ENCODE data around the gene ADGRE3.

Gene ADGRE3

GRCh38 chr19:14718522-14719116 is 44.0 kb upstream of the ADGRE3 start:
- peaks cover 40% of the 10 kb centered on the region; the same call in 1 of the 2 replicates for H3K9me3 ChIP-seq (ENCODE audit: insufficient read depth, low read depth, low read length)
- H3K27me3 ChIP-seq (ENCODE audit: insufficient read depth, low read length, poor library complexity, severe bottlenecking) = no peaks in the 10 kb centered on the region
- H4K20me1 ChIP-seq (ENCODE audit: insufficient read depth, low read length, poor library complexity, severe bottlenecking) = no peaks in the 10 kb centered on the region
- H3K9me2 ChIP-seq (replicated peaks; ENCODE audit: low read depth, low read length) = no peaks in the 10 kb centered on the region
- H3K4me2 ChIP-seq (ENCODE audit: low read depth, low read length, poor library complexity, severe bottlenecking) = no peak overlapping the region
- peaks cover 16% of the 10 kb centered on the region for H3K36me3 ChIP-seq (ENCODE audit: insufficient read depth, low read length)
- H3K4me3 ChIP-seq (ENCODE audit: low read length, poor library complexity, severe bottlenecking) = no peak overlapping the region
- no peaks in the 10 kb centered on the region for H3K79me2 ChIP-seq (ENCODE audit: insufficient read depth, low read length)
- H3K4me1 ChIP-seq (ENCODE audit: insufficient read depth, low read length, poor library complexity, severe bottlenecking) = no peaks in the 10 kb centered on the region
- H2AFZ ChIP-seq (ENCODE audit: low read length) = no peak overlapping the region
- TF ChIP-seq EZH2phosphoT487 (IDR thresholded peaks at IDR 0.05; ENCODE audit: borderline replicate concordance) (no peak), CTCF (conservative IDR thresholded peaks at IDR 0.05; ENCODE audit: low read length) (no peak)
- H3F3A ChIP-seq (ENCODE audit: low read depth) = no peaks in the 10 kb centered on the region
- no peak overlapping the region for H3K9ac ChIP-seq (ENCODE audit: low read depth, low read length, poor library complexity, severe bottlenecking)

GRCh38 chr19:14715841-14716240 is 41.2 kb upstream of the ADGRE3 start:
- Histone ChIP-seq H3F3A (ENCODE audit: low read depth) (no peaks in the 10 kb centered on the region), H3K79me2 (ENCODE audit: insufficient read depth, low read length) (no peaks in the 10 kb centered on the region), H3K27me3 (ENCODE audit: insufficient read depth, low read length, poor library complexity, severe bottlenecking) (no peaks in the 10 kb centered on the region), H3K9ac (ENCODE audit: low read depth, low read length, poor library complexity, severe bottlenecking) (no peak overlapping the region), H3K9me3 (ENCODE audit: insufficient read depth, low read depth, low read length) (peaks cover 35% of the 10 kb centered on the region; the same call in 1 of the 2 replicates), H2AFZ (ENCODE audit: low read length) (no peak overlapping the region), H3K4me3 (ENCODE audit: low read length, poor library complexity, severe bottlenecking) (no peak overlapping the region), H3K36me3 (ENCODE audit: insufficient read depth, low read length) (peaks cover 16% of the 10 kb centered on the region), H3K4me2 (ENCODE audit: low read depth, low read length, poor library complexity, severe bottlenecking) (no peak overlapping the region), H3K4me1 (ENCODE audit: insufficient read depth, low read length, poor library complexity, severe bottlenecking) (no peaks in the 10 kb centered on the region), H3K9me2 (replicated peaks; ENCODE audit: low read depth, low read length) (no peaks in the 10 kb centered on the region), H4K20me1 (ENCODE audit: insufficient read depth, low read length, poor library complexity, severe bottlenecking) (no peaks in the 10 kb centered on the region)
- no peak for TF ChIP-seq CTCF (conservative IDR thresholded peaks at IDR 0.05; ENCODE audit: low read length)
- TF ChIP-seq EZH2phosphoT487 (IDR thresholded peaks at IDR 0.05; ENCODE audit: borderline replicate concordance) = no peak

GRCh38 chr19:14704450-14704849 is 29.8 kb upstream of the ADGRE3 start:
- H3F3A ChIP-seq (ENCODE audit: low read depth) = no peaks in the 10 kb centered on the region
- H3K9me3 ChIP-seq (ENCODE audit: insufficient read depth, low read depth, low read length) = no peaks in the 10 kb centered on the region
- H3K4me1 ChIP-seq (ENCODE audit: insufficient read depth, low read length, poor library complexity, severe bottlenecking) = no peaks in the 10 kb centered on the region
- H2AFZ ChIP-seq (ENCODE audit: low read length) = no peak overlapping the region
- no peaks in the 10 kb centered on the region for H3K9me2 ChIP-seq (replicated peaks; ENCODE audit: low read depth, low read length)
- H3K36me3 ChIP-seq (ENCODE audit: insufficient read depth, low read length) = peaks cover 15% of the 10 kb centered on the region; the same call in 1 of the 2 replicates
- H4K20me1 ChIP-seq (ENCODE audit: insufficient read depth, low read length, poor library complexity, severe bottlenecking) = no peaks in the 10 kb centered on the region
- H3K4me3 ChIP-seq (ENCODE audit: low read length, poor library complexity, severe bottlenecking) = no peak overlapping the region
- H3K79me2 ChIP-seq (ENCODE audit: insufficient read depth, low read length) = no peaks in the 10 kb centered on the region
- TF ChIP-seq EZH2phosphoT487 (IDR thresholded peaks at IDR 0.05; ENCODE audit: borderline replicate concordance) (no peak), CTCF (conservative IDR thresholded peaks at IDR 0.05; ENCODE audit: low read length) (no peak)
- no peak overlapping the region for H3K9ac ChIP-seq (ENCODE audit: low read depth, low read length, poor library complexity, severe bottlenecking)
- no peaks in the 10 kb centered on the region for H3K27me3 ChIP-seq (ENCODE audit: insufficient read depth, low read length, poor library complexity, severe bottlenecking)
- H3K4me2 ChIP-seq (ENCODE audit: low read depth, low read length, poor library complexity, severe bottlenecking) = no peak overlapping the region

Data from Loucy (cell line).